GM12878 (cell line): Measurements from ENCODE around the gene CBX2.

Experiments used
- CREB1 ChIP-seq: IDR thresholded peaks from 2 replicates; pipeline ENCODE4 v1.6.1; 2012; ENCODE audit warnings: low read depth, mild to moderate bottlenecking, inconsistent platforms
- FOS ChIP-seq: IDR thresholded peaks from 3 replicates; pipeline ENCODE4 v1.6.1; 2011; ENCODE audit warnings: borderline replicate concordance; ENCODE audit not compliant: insufficient read length; ENCODE audit errors: extremely low read depth
- MYC ChIP-seq: IDR thresholded peaks from 2 replicates; pipeline ENCODE4 v1.6.1; 2011; ENCODE audit warnings: mild to moderate bottlenecking, low read length, moderate library complexity, inconsistent platforms; ENCODE audit not compliant: insufficient read depth, insufficient replicate concordance, insufficient read length, severe bottlenecking
- NFXL1 ChIP-seq: fragments of 450-650 bp; IDR thresholded peaks from 2 replicates; pipeline ENCODE4 v1.6.1; 2017; ENCODE audit warnings: antibody characterized with exemption, mild to moderate bottlenecking, borderline replicate concordance
- SREBF2 ChIP-seq: IDR thresholded peaks from 2 replicates; pipeline ENCODE4 v1.6.1; 2012; ENCODE audit warnings: mild to moderate bottlenecking, low read length
- TAF1 ChIP-seq: IDR thresholded peaks from 2 replicates; pipeline ENCODE4 v1.6.1; 2011; ENCODE audit warnings: mild to moderate bottlenecking, low read depth, low read length, borderline replicate concordance
- TARDBP ChIP-seq: IDR thresholded peaks from 2 replicates; pipeline ENCODE4 v1.6.1; 2016; ENCODE audit warnings: borderline replicate concordance
- TF ChIP-seq, protein P1 (sequence below), 3 experiments: IDR thresholded peaks in 2 of 3; conservative IDR thresholded peaks in 1 of 3; 2 replicates each; pipeline ENCODE4 v1.5.1; 2011; ENCODE audit warnings: low read depth in 3 of 3, low read length in 3 of 3, mild to moderate bottlenecking in 3 of 3, control low read depth in 2 of 3, moderate library complexity in 2 of 3, inconsistent platforms in 1 of 3, mixed read lengths in 1 of 3; ENCODE audit not compliant: control insufficient read depth in 2 of 3, insufficient read depth in 1 of 3; ENCODE audit errors: extremely low read depth in 1 of 3
- TF ChIP-seq, protein P2 (sequence below): IDR thresholded peaks from 2 replicates; pipeline ENCODE4 v1.6.1; 2012; ENCODE audit warnings: mild to moderate bottlenecking, low read depth, low read length
- TF ChIP-seq, protein P3 (sequence below): IDR thresholded peaks from 2 replicates; pipeline ENCODE4 v1.6.1; 2011; ENCODE audit warnings: borderline replicate concordance, low read depth, mild to moderate bottlenecking, moderate library complexity, mixed read lengths, low read length; ENCODE audit not compliant: insufficient read depth; ENCODE audit errors: extremely low read length

DNA sequence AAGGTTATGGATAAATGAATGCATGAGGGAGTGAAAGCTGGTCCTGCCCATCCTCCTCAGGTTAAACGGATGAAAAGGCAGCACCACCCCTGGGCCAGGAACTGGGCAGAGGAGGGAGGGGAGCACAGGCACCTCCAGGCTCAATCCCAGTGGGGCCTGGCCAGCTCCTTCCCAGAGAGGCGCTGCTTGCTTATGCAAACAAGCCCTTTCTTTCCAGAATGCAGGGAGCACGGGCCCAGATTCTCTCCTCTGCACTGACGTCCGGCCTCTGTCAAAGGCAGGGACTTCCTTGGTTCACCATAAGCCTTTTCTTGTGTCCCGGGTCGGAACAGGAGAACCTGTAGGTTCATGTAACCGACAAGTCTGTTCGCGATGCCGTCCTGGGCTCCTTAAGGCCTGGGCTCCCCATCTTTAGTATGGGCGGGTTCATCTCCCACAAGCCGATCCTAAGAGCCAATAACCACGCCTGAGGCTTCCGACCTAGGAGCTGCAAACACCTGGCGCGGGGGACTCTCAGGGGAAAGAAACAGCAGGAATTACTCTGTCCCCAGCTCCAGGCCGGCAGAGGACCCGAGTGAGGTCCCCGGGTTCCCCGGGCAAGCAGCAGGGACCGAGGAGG is 30.9 kb upstream of the CBX2 start:
- TF ChIP-seq SREBF2 (no peak), MYC (no peak), TARDBP (no peak), TAF1 (no peak), NFXL1 (no peak), CREB1 (no peak), FOS (no peak)
- TF ChIP-seq, protein P1, sequence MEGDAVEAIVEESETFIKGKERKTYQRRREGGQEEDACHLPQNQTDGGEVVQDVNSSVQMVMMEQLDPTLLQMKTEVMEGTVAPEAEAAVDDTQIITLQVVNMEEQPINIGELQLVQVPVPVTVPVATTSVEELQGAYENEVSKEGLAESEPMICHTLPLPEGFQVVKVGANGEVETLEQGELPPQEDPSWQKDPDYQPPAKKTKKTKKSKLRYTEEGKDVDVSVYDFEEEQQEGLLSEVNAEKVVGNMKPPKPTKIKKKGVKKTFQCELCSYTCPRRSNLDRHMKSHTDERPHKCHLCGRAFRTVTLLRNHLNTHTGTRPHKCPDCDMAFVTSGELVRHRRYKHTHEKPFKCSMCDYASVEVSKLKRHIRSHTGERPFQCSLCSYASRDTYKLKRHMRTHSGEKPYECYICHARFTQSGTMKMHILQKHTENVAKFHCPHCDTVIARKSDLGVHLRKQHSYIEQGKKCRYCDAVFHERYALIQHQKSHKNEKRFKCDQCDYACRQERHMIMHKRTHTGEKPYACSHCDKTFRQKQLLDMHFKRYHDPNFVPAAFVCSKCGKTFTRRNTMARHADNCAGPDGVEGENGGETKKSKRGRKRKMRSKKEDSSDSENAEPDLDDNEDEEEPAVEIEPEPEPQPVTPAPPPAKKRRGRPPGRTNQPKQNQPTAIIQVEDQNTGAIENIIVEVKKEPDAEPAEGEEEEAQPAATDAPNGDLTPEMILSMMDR (IDR thresholded peaks at IDR 0.05 in 2 of 3, conservative IDR thresholded peaks at IDR 0.05 in 1 of 3; ENCODE audit: control insufficient read depth in 2 of 3, extremely low read depth in 1 of 3, insufficient read depth in 1 of 3, low read depth in 3 of 3, low read length in 3 of 3) = no peak
- TF ChIP-seq, protein P2, sequence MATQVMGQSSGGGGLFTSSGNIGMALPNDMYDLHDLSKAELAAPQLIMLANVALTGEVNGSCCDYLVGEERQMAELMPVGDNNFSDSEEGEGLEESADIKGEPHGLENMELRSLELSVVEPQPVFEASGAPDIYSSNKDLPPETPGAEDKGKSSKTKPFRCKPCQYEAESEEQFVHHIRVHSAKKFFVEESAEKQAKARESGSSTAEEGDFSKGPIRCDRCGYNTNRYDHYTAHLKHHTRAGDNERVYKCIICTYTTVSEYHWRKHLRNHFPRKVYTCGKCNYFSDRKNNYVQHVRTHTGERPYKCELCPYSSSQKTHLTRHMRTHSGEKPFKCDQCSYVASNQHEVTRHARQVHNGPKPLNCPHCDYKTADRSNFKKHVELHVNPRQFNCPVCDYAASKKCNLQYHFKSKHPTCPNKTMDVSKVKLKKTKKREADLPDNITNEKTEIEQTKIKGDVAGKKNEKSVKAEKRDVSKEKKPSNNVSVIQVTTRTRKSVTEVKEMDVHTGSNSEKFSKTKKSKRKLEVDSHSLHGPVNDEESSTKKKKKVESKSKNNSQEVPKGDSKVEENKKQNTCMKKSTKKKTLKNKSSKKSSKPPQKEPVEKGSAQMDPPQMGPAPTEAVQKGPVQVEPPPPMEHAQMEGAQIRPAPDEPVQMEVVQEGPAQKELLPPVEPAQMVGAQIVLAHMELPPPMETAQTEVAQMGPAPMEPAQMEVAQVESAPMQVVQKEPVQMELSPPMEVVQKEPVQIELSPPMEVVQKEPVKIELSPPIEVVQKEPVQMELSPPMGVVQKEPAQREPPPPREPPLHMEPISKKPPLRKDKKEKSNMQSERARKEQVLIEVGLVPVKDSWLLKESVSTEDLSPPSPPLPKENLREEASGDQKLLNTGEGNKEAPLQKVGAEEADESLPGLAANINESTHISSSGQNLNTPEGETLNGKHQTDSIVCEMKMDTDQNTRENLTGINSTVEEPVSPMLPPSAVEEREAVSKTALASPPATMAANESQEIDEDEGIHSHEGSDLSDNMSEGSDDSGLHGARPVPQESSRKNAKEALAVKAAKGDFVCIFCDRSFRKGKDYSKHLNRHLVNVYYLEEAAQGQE = no peak
- TF ChIP-seq, protein P3, sequence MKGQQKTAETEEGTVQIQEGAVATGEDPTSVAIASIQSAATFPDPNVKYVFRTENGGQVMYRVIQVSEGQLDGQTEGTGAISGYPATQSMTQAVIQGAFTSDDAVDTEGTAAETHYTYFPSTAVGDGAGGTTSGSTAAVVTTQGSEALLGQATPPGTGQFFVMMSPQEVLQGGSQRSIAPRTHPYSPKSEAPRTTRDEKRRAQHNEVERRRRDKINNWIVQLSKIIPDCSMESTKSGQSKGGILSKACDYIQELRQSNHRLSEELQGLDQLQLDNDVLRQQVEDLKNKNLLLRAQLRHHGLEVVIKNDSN = no peak
